Mammary microvascular endothelial cell (primary cell): ENCODE measurements around the gene SLC44A1. TPM values are rescaled to one million over a fixed set of nuclear protein-coding genes. Genes with fewer than 3 reads are reported as not detected.

Experiments
- total RNA-seq: library from RNA; depleted of rRNA; stranded (reverse); fragments of >200 nt; gene quantifications from 2 replicates; pipeline ENCODE4 v1.2.3, GENCODE V29; 2015

SLC44A1 gene
- total RNA-seq: 21.2 and 22.4 TPM in 2 replicates

GRCh38 chr9:105244003-105244733 is at the start of gene SLC44A1:
TSS of gene SLC44A1 (plus strand) at chr9:105244651. CDS start at chr9:105244869, 218 bp downstream.

GRCh38 chr9:105447814-105448812 is 203.7 kb downstream of the SLC44A1 start, which contains the start of gene FSD1L:
TSS of gene FSD1L (plus strand) at chr9:105448034. CDS start at chr9:105448221, 187 bp downstream.

Other genes with a start within 250 kb of the SLC44A1 start
- gene FSD1L, start 203.4 kb downstream of the SLC44A1 start, total RNA-seq: 1.8 and 1.9 TPM in 2 replicates